HepG2 (cell line): Measurements from ENCODE around the gene DNAJC18.

ENCODE experiments used
- AGO1 ChIP-seq: fragments of 200-400 bp; formaldehyde crosslinking; IDR thresholded peaks from 2 replicates; pipeline ENCODE4 v1.6.1; 2017; ENCODE audit warnings: mild to moderate bottlenecking, low read depth, low read length, moderate library complexity; ENCODE audit not compliant: poor library complexity, severe bottlenecking
- BORCS8-MEF2B ChIP-seq: sonication (generic); formaldehyde crosslinking; IDR thresholded peaks from 2 replicates; pipeline ENCODE4 v1.8.0; 2022; ENCODE audit warnings: mild to moderate bottlenecking, missing genetic modification reagents
- GABPA ChIP-seq, 2 experiments: IDR thresholded peaks; 2 replicates each; pipeline ENCODE4 v1.6.1; 2011 to 2016; ENCODE audit warnings: low read depth in 2 of 2, low read length in 1 of 2, missing biosample characterization in 1 of 2, missing genetic modification characterization in 1 of 2
- KDM4B ChIP-seq: sonication (generic); formaldehyde crosslinking; IDR thresholded peaks from 2 replicates; pipeline ENCODE4 v1.4.0; 2020; ENCODE audit warnings: missing genetic modification reagents
- MXI1 ChIP-seq: IDR thresholded peaks from 3 replicates; pipeline ENCODE4 v1.6.1; 2012; ENCODE audit warnings: low read depth, low read length, inconsistent platforms, borderline replicate concordance
- PREB ChIP-seq: sonication (generic); formaldehyde crosslinking; IDR thresholded peaks from 2 replicates; pipeline ENCODE4 v1.4.0; 2020; ENCODE audit warnings: missing genetic modification reagents
- RCOR2 ChIP-seq: IDR thresholded peaks from 2 replicates; pipeline ENCODE4 v1.6.1; 2016; ENCODE audit warnings: missing biosample characterization, missing genetic modification reagents
- SRY ChIP-seq: sonication (generic); formaldehyde crosslinking; IDR thresholded peaks from 2 replicates; pipeline ENCODE4 v1.8.0; 2022; ENCODE audit warnings: mild to moderate bottlenecking, missing genetic modification reagents
- WIZ ChIP-seq: sonication (generic); formaldehyde crosslinking; IDR thresholded peaks from 2 replicates; pipeline ENCODE4 v1.5.1; 2020; ENCODE audit warnings: mild to moderate bottlenecking, missing genetic modification reagents
- ZZZ3 ChIP-seq: sonication (generic); formaldehyde crosslinking; IDR thresholded peaks from 2 replicates; pipeline ENCODE4 v1.4.0; 2020; ENCODE audit warnings: missing genetic modification reagents, mild to moderate bottlenecking, borderline replicate concordance
- TF ChIP-seq, protein P1 (sequence below): sonication (generic); formaldehyde crosslinking; IDR thresholded peaks from 2 replicates; pipeline ENCODE4 v1.4.0; 2020; ENCODE audit warnings: missing genetic modification reagents, borderline replicate concordance
- TF ChIP-seq, protein P2 (sequence below): sonication (generic); formaldehyde crosslinking; IDR thresholded peaks from 2 replicates; pipeline ENCODE4 v1.4.0; 2020; ENCODE audit warnings: missing genetic modification reagents

GRCh38 chr5:139363937-139364336 is 75.4 kb downstream of the DNAJC18 start:
- TF ChIP-seq ZZZ3 (no peak), GABPA (IDR thresholded peaks at IDR 0.05; ENCODE audit: low read depth, low read length) (no peak), GABPA (CRISPR knock-in tag; IDR thresholded peaks at IDR 0.05; ENCODE audit: low read depth) (no peak), SRY (CRISPR knock-in tag) (no peak), KDM4B (CRISPR knock-in tag) (no peak), MXI1 (no peak), AGO1 (no peak), WIZ (CRISPR knock-in tag) (no peak), RCOR2 (CRISPR knock-in tag) (no peak), BORCS8-MEF2B (CRISPR knock-in tag) (no peak), PREB (no peak)
- TF ChIP-seq, protein P1, sequence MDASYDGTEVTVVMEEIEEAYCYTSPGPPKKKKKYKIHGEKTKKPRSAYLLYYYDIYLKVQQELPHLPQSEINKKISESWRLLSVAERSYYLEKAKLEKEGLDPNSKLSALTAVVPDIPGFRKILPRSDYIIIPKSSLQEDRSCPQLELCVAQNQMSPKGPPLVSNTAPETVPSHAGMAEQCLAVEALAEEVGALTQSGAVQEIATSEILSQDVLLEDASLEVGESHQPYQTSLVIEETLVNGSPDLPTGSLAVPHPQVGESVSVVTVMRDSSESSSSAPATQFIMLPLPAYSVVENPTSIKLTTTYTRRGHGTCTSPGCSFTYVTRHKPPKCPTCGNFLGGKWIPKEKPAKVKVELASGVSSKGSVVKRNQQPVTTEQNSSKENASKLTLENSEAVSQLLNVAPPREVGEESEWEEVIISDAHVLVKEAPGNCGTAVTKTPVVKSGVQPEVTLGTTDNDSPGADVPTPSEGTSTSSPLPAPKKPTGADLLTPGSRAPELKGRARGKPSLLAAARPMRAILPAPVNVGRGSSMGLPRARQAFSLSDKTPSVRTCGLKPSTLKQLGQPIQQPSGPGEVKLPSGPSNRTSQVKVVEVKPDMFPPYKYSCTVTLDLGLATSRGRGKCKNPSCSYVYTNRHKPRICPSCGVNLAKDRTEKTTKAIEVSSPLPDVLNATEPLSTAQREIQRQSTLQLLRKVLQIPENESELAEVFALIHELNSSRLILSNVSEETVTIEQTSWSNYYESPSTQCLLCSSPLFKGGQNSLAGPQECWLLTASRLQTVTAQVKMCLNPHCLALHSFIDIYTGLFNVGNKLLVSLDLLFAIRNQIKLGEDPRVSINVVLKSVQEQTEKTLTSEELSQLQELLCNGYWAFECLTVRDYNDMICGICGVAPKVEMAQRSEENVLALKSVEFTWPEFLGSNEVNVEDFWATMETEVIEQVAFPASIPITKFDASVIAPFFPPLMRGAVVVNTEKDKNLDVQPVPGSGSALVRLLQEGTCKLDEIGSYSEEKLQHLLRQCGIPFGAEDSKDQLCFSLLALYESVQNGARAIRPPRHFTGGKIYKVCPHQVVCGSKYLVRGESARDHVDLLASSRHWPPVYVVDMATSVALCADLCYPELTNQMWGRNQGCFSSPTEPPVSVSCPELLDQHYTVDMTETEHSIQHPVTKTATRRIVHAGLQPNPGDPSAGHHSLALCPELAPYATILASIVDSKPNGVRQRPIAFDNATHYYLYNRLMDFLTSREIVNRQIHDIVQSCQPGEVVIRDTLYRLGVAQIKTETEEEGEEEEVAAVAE = no peak
- TF ChIP-seq, protein P2, sequence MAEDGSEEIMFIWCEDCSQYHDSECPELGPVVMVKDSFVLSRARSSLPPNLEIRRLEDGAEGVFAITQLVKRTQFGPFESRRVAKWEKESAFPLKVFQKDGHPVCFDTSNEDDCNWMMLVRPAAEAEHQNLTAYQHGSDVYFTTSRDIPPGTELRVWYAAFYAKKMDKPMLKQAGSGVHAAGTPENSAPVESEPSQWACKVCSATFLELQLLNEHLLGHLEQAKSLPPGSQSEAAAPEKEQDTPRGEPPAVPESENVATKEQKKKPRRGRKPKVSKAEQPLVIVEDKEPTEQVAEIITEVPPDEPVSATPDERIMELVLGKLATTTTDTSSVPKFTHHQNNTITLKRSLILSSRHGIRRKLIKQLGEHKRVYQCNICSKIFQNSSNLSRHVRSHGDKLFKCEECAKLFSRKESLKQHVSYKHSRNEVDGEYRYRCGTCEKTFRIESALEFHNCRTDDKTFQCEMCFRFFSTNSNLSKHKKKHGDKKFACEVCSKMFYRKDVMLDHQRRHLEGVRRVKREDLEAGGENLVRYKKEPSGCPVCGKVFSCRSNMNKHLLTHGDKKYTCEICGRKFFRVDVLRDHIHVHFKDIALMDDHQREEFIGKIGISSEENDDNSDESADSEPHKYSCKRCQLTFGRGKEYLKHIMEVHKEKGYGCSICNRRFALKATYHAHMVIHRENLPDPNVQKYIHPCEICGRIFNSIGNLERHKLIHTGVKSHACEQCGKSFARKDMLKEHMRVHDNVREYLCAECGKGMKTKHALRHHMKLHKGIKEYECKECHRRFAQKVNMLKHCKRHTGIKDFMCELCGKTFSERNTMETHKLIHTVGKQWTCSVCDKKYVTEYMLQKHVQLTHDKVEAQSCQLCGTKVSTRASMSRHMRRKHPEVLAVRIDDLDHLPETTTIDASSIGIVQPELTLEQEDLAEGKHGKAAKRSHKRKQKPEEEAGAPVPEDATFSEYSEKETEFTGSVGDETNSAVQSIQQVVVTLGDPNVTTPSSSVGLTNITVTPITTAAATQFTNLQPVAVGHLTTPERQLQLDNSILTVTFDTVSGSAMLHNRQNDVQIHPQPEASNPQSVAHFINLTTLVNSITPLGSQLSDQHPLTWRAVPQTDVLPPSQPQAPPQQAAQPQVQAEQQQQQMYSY = no peak
